ENCODE measurements around the gene NACC1. TPM values are rescaled to one million over a fixed set of nuclear protein-coding genes. Genes with fewer than 3 reads are reported as not detected.
A peak's percentile ranks its signal among the peaks of the same experiment; 100 is the strongest.

The NACC1 gene
- total RNA-seq, 1 donor from 2014 or later = 34.7 TPM

- Histone ChIP-seq H3K9ac (no peak overlapping the region), H3F3A (ENCODE audit: low read depth) (peaks cover 24% of the 10 kb centered on the region), H3K4me2 (no peak overlapping the region), H4K20me1 (ENCODE audit: low read depth) (no peaks in the 10 kb centered on the region), H3K27ac (no peak overlapping the region), H2AFZ (replicated peaks) (no peak overlapping the region), H3K9me3 (ENCODE audit: low read depth) (no peaks in the 10 kb centered on the region), H3K4me3 (no peak overlapping the region), H3K27me3 (no peaks in the 10 kb centered on the region), H3K36me3 (no peaks in the 10 kb centered on the region), H3K79me2 (ENCODE audit: low read depth) (no peaks in the 10 kb centered on the region), H3K4me1 (peaks cover 15% of the 10 kb centered on the region)
- H3K9me3 Mint-ChIP-seq = no peaks in the 10 kb centered on the region
- TF ChIP-seq EZH2 (IDR thresholded peaks at IDR 0.05) (no peak), EZH2phosphoT487 (IDR thresholded peaks at IDR 0.05) (no peak)
- TF ChIP-seq, protein P1, sequence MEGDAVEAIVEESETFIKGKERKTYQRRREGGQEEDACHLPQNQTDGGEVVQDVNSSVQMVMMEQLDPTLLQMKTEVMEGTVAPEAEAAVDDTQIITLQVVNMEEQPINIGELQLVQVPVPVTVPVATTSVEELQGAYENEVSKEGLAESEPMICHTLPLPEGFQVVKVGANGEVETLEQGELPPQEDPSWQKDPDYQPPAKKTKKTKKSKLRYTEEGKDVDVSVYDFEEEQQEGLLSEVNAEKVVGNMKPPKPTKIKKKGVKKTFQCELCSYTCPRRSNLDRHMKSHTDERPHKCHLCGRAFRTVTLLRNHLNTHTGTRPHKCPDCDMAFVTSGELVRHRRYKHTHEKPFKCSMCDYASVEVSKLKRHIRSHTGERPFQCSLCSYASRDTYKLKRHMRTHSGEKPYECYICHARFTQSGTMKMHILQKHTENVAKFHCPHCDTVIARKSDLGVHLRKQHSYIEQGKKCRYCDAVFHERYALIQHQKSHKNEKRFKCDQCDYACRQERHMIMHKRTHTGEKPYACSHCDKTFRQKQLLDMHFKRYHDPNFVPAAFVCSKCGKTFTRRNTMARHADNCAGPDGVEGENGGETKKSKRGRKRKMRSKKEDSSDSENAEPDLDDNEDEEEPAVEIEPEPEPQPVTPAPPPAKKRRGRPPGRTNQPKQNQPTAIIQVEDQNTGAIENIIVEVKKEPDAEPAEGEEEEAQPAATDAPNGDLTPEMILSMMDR (IDR thresholded peaks at IDR 0.05) = no peak
- no peak overlapping the region for H3K27ac Mint-ChIP-seq
- DNase-seq (ENCODE audit: low spot score) = no peak
- H3K4me1 Mint-ChIP-seq = peaks cover 26% of the 10 kb centered on the region
- H3K4me3 Mint-ChIP-seq = no peak overlapping the region
- H3K36me3 Mint-ChIP-seq = no peaks in the 10 kb centered on the region
- peaks cover 13% of the 10 kb centered on the region for H3K27me3 Mint-ChIP-seq (ENCODE audit: insufficient read depth, low read depth)
Observed at GRCh38 chr19:13169769-13170168, 51.7 kb downstream of the NACC1 start.

GRCh38 chr19:13171146-13171545 lies 53.1 kb downstream of the NACC1 start:
- Histone ChIP-seq H4K20me1 (ENCODE audit: low read depth) (no peaks in the 10 kb centered on the region), H3K4me3 (no peak overlapping the region), H3K79me2 (ENCODE audit: low read depth) (no peaks in the 10 kb centered on the region), H3K36me3 (no peaks in the 10 kb centered on the region), H3K9ac (no peak overlapping the region), H3K9me3 (ENCODE audit: low read depth) (no peaks in the 10 kb centered on the region), H3K4me1 (peaks cover 7% of the 10 kb centered on the region), H3F3A (ENCODE audit: low read depth) (peaks cover 10% of the 10 kb centered on the region), H3K4me2 (no peak overlapping the region), H3K27me3 (no peaks in the 10 kb centered on the region), H2AFZ (replicated peaks) (no peak overlapping the region), H3K27ac (no peak overlapping the region)
- Mint-ChIP-seq H3K4me1 (peaks cover 18% of the 10 kb centered on the region), H3K27me3 (ENCODE audit: insufficient read depth, low read depth) (peaks cover 13% of the 10 kb centered on the region), H3K4me3 (no peak overlapping the region), H3K27ac (no peak overlapping the region), H3K9me3 (no peaks in the 10 kb centered on the region), H3K36me3 (no peaks in the 10 kb centered on the region)
- DNase-seq (ENCODE audit: low spot score) = no peak
- no peak for TF ChIP-seq EZH2phosphoT487 (IDR thresholded peaks at IDR 0.05)
- TF ChIP-seq, protein P1 (IDR thresholded peaks at IDR 0.05) = no peak
- TF ChIP-seq EZH2 (IDR thresholded peaks at IDR 0.05) = no peak

GRCh38 chr19:13172346-13173138 lies 54.5 kb downstream of the NACC1 start:
- H3F3A ChIP-seq (ENCODE audit: low read depth) = no peaks in the 10 kb centered on the region
- Mint-ChIP-seq H3K27ac (no peak overlapping the region), H3K4me1 (peaks cover 10% of the 10 kb centered on the region), H3K9me3 (no peaks in the 10 kb centered on the region), H3K4me3 (peak overlapping the region; percentile 33), H3K36me3 (no peaks in the 10 kb centered on the region), H3K27me3 (ENCODE audit: insufficient read depth, low read depth) (peaks cover 11% of the 10 kb centered on the region)
- no peak overlapping the region for H3K4me3 ChIP-seq
- TF ChIP-seq EZH2phosphoT487 (IDR thresholded peaks at IDR 0.05) = no peak
- no peak overlapping the region for H3K4me2 ChIP-seq
- H3K36me3 ChIP-seq = no peaks in the 10 kb centered on the region
- H3K9me3 ChIP-seq (ENCODE audit: low read depth) = no peaks in the 10 kb centered on the region
- H3K79me2 ChIP-seq (ENCODE audit: low read depth) = no peaks in the 10 kb centered on the region
- no peak overlapping the region for H3K27ac ChIP-seq
- H3K27me3 ChIP-seq = no peaks in the 10 kb centered on the region
- H3K4me1 ChIP-seq = no peaks in the 10 kb centered on the region
- no peak overlapping the region for H2AFZ ChIP-seq (replicated peaks)
- no peak overlapping the region for H3K9ac ChIP-seq
- H4K20me1 ChIP-seq (ENCODE audit: low read depth) = no peaks in the 10 kb centered on the region
- DNase-seq (ENCODE audit: low spot score) = no peak

DNA sequence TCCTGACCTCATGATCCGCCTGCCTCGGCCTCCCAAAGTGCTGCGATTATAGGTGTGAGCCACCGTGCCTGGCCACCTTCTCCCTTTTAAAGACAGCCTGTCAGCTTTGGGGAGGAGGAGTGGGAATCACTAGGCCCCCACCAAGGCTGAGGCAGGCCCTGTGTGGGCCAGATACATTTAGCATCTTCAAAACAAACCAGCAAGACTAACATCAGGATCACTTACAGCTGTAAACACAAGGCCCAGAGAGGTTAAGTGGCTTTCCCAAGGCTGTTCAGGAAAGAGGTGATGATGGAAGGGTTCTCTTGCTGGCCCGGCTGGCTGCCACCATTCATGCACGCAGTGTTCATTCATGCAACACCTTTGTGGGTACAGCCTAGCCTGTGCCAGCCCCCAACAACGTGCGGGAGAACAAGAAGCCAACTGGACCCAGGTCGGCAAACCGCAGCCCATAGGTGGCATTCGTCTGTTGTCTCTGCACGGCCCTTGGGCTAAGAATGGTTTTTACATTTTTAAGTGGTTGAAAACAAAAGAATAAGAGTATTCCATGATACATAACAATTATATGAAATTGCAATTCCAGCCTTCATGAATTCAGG lies 55.2 kb downstream of the NACC1 start:
- H3K9ac ChIP-seq = no peak overlapping the region
- Mint-ChIP-seq H3K4me3 (no peak overlapping the region), H3K36me3 (no peaks in the 10 kb centered on the region), H3K9me3 (no peaks in the 10 kb centered on the region), H3K4me1 (peaks cover 6% of the 10 kb centered on the region), H3K27me3 (ENCODE audit: insufficient read depth, low read depth) (peaks cover 11% of the 10 kb centered on the region), H3K27ac (no peak overlapping the region)
- no peak overlapping the region for H3K4me2 ChIP-seq
- no peaks in the 10 kb centered on the region for H3K4me1 ChIP-seq
- H3K79me2 ChIP-seq (ENCODE audit: low read depth) = no peaks in the 10 kb centered on the region
- DNase-seq (ENCODE audit: low spot score) = no peak
- no peak overlapping the region for H2AFZ ChIP-seq (replicated peaks)
- H3K27me3 ChIP-seq = no peaks in the 10 kb centered on the region
- TF ChIP-seq, protein P1 (IDR thresholded peaks at IDR 0.05) = no peak
- TF ChIP-seq EZH2phosphoT487 (IDR thresholded peaks at IDR 0.05) (no peak), EZH2 (IDR thresholded peaks at IDR 0.05) (no peak)
- H3K36me3 ChIP-seq = no peaks in the 10 kb centered on the region
- H3K9me3 ChIP-seq (ENCODE audit: low read depth) = no peaks in the 10 kb centered on the region
- H3F3A ChIP-seq (ENCODE audit: low read depth) = no peaks in the 10 kb centered on the region
- no peak overlapping the region for H3K27ac ChIP-seq
- no peaks in the 10 kb centered on the region for H4K20me1 ChIP-seq (ENCODE audit: low read depth)
- H3K4me3 ChIP-seq = no peak overlapping the region

All from neural progenitor cell (in vitro differentiated cells).